ENCODE results near the gene MTMR2.
A peak's percentile ranks its signal among the peaks of the same experiment; 100 is the strongest.
"Not testable (repeated sequence)": the region's sequence is repeated elsewhere in the genome, so short reads cannot be mapped to it uniquely, and the experiment has no call there.

MTMR2 gene

GRCh38 chr11:95811052-95811451 is 112.9 kb downstream of the MTMR2 start:
- not testable (repeated sequence) for DNase-seq (ENCODE audit: low read depth)

- DNase-seq (ENCODE audit: low read depth) = not testable (repeated sequence)
These were observed 117.4 kb downstream of the MTMR2 start for GRCh38 chr11:95806464-95806863.

- DNase-seq (ENCODE audit: low read depth) = no peak
These were observed 118.0 kb downstream of the MTMR2 start for GRCh38 chr11:95805869-95806268.

GRCh38 chr11:95803973-95804372 is 119.9 kb downstream of the MTMR2 start:
- no peak for DNase-seq (ENCODE audit: low read depth)

- DNase-seq (ENCODE audit: low read depth) = no peak
These were observed 121.1 kb downstream of the MTMR2 start for GRCh38 chr11:95802806-95803205.

- no peak for DNase-seq (ENCODE audit: low read depth)
These were observed 123.5 kb downstream of the MTMR2 start for GRCh38 chr11:95800438-95800837.

- no peak for DNase-seq (ENCODE audit: low read depth)
These were observed 124.4 kb downstream of the MTMR2 start for GRCh38 chr11:95799546-95799945.

GRCh38 chr11:95796501-95796900 is 127.4 kb downstream of the MTMR2 start:
- DNase-seq (ENCODE audit: low read depth) = no peak

GRCh38 chr11:95795627-95796295 is 128.1 kb downstream of the MTMR2 start:
- DNase-seq (ENCODE audit: low read depth) = no peak

GRCh38 chr11:95794086-95794485 is 129.8 kb downstream of the MTMR2 start:
- no peak for DNase-seq (ENCODE audit: low read depth)

- no peak for DNase-seq (ENCODE audit: low read depth)
These were observed 130.8 kb downstream of the MTMR2 start for GRCh38 chr11:95793116-95793515.

GRCh38 chr11:95792700-95793099 is 131.2 kb downstream of the MTMR2 start:
- DNase-seq (ENCODE audit: low read depth) = no peak

GRCh38 chr11:95792200-95792599 is 131.7 kb downstream of the MTMR2 start:
- DNase-seq (ENCODE audit: low read depth) = no peak

- DNase-seq (ENCODE audit: low read depth) = no peak
These were observed 132.2 kb downstream of the MTMR2 start for GRCh38 chr11:95791709-95792033.

- peak; percentile 46 for DNase-seq (ENCODE audit: low read depth)
These were observed 132.8 kb downstream of the MTMR2 start for GRCh38 chr11:95790933-95791708.

GRCh38 chr11:95790123-95790932 is 133.6 kb downstream of the MTMR2 start, which contains the start of gene CEP57:
CEP57 (plus strand) TSS chr11:95790498; CDS start chr11:95790699, 201 bp downstream.
- DNase-seq (ENCODE audit: low read depth) = peak; percentile 87

GRCh38 chr11:95789506-95790122 is 134.3 kb downstream of the MTMR2 start, which contains the start of gene FAM76B:
FAM76B (minus strand) TSS chr11:95789782; CDS start chr11:95789478, 304 bp downstream.
- peak; percentile 92 for DNase-seq (ENCODE audit: low read depth)

- DNase-seq (ENCODE audit: low read depth) = peak; percentile 12
These were observed 134.9 kb downstream of the MTMR2 start for GRCh38 chr11:95788921-95789505.

Data from activated T-cell treated with anti-CD3 and anti-CD28 coated beads for 48 hours (primary cell).